Measurements from ENCODE around the gene FZR1. TPM values are rescaled to one million over a fixed set of nuclear protein-coding genes. Genes with fewer than 3 reads are reported as not detected.

The FZR1 gene
- total and polyA plus RNA-seq, 2 of the 8 experiments (the other 6 are each of a cell fraction or from before 2014, with no cell fraction given): 21.6 to 35.5 TPM

- TF ChIP-seq CHD7 (IDR thresholded peaks at IDR 0.05; ENCODE audit: insufficient replicate concordance, low read length) (no peak), CHD1 (IDR thresholded peaks at IDR 0.05; ENCODE audit: low read depth, low read length) (no peak), RNF2 (IDR thresholded peaks at IDR 0.05; ENCODE audit: borderline replicate concordance, low read depth, low read length, missing control alignments, poor library complexity, severe bottlenecking) (no peak)
Observed at GRCh38 chr19:3467437-3468198, 38.5 kb upstream of the FZR1 start (continued).
